G401 (cell line): ENCODE results near the gene RWDD4. TPM values are rescaled to one million over a fixed set of nuclear protein-coding genes. Genes with fewer than 3 reads are reported as not detected.
"Not testable (repeated sequence)": the region's sequence is repeated elsewhere in the genome, so short reads cannot be mapped to it uniquely, and the experiment has no call there.

Source experiments
- DNase-seq: peaks from one replicate; pipeline ENCODE4 v3.0.0-alpha.2; 2015; ENCODE audit warnings: low spot score
- in situ Hi-C: cut with HindIII; loops from 2 replicates; pipeline ENCODE4 v1.10.0; 2016; ENCODE audit warnings: low sequenced_read_pairs, mixed read lengths
- total RNA-seq: library from RNA; depleted of rRNA; stranded (reverse); fragments of >200 nt; shearing (Covaris generic); gene quantifications from 2 replicates; pipeline ENCODE4 v1.2.3, GENCODE V29; 2014

RWDD4 gene
- total RNA-seq, 1 experiment from 2014 or later = 44.5 TPM

DNA sequence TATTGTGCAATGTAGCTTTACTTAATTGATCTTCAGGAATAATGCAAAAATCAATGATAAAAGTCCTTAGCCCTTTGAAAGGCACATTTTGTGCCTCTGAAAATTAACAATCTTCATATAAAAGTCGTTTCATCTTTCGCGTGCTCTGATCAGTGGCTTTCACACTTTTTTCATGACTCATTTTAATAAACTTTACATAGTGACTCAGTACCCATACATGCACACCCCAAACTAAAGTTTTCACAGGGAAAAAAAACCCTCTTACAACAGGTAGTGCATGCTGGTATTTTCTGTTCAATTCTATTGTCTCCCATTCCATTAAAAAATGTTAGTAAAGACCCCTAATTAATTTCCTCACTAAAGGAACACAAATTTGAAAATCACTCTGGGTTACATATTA is 21.5 kb downstream of the RWDD4 start:
- in situ Hi-C loops = no loop called here
- no peak for DNase-seq

DNA sequence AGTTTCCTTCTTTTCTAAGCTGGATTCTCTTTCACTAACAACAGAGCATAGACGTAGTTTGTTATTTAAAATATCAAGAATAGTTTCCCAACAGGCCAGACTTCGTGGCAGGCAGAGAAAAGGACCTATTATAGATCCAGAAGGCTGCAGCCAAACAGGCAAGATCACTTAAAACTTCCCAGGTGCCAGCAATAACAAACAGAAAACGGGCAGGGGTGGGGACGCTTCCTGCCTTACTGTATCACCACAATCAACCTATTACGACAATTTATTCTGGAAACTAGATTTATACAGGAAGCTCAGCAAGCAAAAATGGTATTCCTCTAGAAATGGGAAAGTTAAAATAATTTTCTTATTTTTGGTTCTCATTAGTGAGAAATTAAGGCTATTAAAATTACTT is 22.1 kb downstream of the RWDD4 start:
- in situ Hi-C loops = no loop called here
- peak; percentile 50 for DNase-seq

DNA sequence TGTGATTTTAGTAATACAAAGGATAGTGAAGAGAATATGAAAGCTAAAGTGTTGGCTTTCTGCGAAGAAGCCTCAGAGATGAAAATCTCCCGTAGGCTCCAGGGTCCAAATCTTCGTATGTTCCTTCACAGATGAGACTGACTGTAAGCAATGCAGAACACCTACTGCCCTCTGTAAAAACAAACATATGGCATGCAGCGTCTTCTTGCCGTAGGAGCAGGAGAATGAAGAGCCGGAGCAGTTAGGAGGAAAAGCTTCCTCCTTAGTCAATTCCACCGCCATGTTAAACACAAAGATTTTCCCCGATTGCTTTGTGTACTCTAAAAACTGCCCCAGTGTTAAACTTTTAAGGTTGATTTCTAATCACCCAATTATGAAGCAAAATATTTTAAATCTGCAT is 22.5 kb downstream of the RWDD4 start:
- peak; percentile 73 for DNase-seq
- in situ Hi-C loops = no loop called here

DNA sequence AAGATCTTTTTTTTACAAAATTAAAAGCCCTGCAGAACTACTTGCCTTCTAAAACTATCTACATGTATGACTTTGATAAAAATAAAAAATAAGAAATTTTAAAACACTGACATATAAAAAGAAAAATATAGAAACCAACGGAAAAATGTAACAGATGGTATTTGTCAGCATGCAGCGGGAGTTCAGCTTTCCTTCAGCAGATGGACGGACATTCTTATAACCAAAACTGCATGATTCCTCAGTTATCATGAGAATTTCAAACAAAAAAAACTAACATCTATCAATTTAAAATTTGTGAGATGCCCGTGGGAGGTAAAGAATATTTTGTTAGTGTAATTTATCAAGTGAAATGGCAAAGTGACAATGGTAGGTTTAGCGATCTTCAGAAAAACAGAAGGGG is 23.2 kb downstream of the RWDD4 start:
- DNase-seq = peak; percentile 72
- in situ Hi-C loops = no loop called here

DNA sequence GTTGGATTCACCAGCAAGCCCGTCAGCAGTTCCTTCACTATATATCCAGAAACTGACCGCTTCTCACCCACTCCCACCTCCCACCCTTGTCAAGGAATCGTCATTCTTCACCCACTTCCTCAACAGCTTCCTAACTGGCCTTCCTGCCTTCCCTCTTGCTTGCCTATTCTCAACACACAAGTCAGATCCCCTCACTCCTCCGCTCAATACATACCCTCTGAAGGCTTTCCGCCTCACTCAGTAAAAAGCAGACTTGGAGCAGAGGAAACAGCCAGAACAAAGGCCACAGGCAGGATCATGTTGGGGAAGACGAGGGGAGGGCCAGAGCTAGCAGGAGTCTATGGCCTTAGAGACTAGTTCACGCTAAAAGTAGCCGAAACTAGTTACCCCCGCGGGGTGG is 23.7 kb downstream of the RWDD4 start:
- in situ Hi-C loops = no loop called here
- DNase-seq = peak; percentile 78

DNA sequence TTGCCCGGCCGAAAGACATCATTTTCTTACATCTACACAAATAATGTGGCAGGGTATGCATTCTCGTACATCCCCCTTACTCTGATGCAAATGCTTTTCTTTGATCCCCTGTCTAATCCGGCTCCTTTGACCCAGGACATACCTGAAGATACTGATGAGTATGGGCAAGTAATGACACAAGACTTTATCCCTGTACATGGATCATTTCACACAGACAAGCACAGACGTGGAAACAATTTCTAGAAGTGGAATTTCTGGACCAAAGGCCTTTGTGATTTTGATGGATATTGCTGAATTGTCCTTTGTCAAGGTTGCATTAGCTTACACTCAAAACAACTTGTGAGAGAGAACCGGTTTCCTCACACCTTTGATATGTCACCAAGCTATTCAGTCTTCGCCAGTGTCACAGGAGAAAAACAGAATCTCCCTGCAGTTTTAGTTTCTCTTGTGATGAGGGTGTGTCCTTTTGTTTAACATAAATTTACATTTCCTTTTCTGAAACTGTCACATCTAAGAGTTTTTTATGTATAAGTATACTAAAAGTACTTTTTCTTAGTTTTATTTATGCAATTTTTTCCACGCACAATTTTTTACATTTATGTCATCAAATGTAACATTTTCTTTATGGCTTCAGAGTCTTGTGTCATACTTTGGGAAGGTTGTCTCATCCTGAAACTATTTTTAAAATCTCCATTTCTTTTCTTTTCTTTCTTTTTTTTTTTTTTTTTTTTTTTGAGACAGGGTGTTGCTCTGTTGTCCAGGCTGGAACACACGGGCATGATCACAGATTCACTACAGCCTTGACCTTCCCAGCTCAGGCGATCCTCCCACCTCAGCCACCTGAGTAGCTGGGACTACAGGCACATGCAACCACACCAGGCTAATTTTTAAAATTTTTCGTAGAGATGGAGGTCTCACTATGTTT is 25.2 kb downstream of the RWDD4 start:
- in situ Hi-C loops = no loop called here
- peak; percentile 41 for DNase-seq

DNA sequence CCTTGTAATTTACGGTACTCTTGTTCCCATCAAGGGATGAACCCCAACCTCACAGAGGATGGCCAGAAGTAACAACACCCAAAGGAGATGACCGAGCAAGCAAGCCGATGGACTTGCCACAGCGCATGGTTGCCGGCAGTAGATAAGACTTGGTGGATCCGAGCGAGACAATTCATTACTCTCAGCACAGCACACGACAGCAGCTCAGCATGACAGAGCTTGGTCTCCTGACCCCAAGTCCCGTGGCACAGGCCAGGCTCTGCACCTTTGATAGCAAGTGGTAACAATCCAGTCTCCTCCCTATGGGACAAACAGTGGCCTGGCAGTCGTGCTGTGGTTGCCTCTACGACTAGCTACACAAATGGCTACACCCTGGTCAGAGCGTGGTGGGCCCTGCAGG is 26.3 kb downstream of the RWDD4 start:
- in situ Hi-C loops = no loop called here
- DNase-seq = no peak

DNA sequence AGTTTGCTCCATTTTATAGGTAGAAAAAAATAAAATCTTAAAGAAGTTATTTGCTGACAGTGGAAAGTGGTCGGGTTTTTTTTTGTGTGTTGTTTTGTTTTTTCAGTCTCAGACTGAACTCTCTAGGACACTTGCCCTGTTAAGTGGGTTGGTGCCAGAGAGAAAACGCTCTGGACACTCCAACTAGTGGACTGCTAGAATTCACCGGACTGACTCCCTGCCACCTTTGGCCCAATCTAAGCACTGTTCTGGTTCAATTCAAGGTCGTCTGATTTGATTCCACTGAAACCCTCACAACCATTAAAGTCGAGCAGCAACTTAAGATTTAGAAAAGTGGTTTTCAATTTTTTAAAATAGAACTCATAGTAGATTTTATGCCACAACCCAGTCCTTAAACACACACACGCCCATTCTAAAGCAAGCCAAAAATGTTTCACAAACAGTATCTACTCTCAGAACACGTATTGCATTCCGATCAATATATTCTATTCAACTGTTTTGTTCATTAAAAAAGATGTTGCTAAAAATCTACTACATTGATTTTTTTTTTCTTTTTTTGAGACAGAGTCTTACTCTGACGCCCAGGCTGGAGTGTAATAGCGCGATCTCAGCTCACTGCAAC is 27.3 kb downstream of the RWDD4 start:
- peak; percentile 28 for DNase-seq
- in situ Hi-C loops = no loop called here

DNA sequence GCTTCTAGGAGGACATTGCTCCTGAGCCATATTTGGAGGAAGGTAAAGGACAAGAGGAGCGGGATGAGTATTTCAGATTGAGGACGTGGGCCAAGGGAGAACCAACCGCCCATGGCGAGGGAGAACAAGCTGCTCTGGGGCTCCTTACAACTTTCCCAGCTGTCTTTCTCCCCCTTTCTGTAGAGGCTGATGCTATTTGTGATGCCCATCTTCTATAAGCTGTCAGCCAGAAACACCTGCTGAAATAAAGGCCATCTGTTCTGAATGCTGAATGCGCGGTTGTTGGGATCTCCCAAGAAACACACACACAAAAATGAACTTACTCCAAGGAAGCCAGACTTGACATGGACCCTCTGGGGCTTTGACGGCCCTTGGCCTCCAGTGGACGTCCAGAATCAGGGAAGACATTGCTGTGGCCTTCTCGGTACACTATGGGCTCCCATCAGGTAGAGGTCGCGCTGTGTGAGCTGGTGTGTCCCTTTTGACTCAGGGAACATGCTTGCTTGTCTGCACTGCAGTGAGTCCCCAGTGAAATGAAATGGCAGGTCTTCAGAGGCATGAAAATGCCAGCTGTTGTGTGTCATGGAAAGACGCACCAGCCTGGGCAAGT is 30.9 kb downstream of the RWDD4 start:
- DNase-seq = peak; percentile 24
- in situ Hi-C loops = no loop called here

DNA sequence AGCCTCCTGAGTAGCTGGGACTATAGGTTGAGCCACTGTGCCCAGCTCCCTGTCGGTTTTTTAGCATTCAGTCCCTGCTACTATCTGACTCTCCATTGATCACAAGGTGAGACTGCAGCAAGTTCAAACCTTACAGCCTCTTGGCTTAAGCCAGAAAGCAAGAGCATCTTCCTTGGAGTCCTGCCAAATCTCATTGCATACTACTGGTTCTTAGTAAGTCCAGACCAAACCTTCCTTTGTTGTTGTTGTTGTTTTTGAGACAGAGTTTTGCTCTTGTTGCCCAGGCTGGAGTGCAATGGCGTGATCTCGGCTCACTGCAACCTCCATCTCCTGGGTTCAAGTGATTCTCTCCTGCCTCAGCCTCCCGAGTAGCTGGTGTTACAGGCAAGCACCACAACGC is 31.7 kb downstream of the RWDD4 start:
- in situ Hi-C loops = not testable (repeated sequence)
- peak; percentile 42 for DNase-seq

DNA sequence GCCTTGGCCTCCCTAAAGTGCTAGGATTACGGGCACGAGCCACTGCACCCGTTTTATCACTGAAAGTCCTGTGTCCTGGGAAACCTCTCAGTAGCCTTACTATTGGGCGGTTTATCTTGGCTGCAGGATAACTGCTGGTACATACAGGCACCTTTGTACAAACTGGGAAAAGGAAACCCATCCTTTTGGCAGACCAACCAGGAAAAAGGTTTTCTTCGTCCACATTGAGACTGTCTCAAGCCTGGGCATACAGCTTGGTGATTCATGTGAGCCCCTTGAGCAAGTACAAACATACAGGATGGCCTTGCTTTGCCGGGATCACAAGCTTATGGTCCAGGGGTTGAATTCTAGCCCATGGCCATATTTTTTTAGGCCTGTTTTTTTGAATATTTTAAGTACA is 32.8 kb downstream of the RWDD4 start:
- no peak for DNase-seq
- in situ Hi-C loops = no loop called here

DNA sequence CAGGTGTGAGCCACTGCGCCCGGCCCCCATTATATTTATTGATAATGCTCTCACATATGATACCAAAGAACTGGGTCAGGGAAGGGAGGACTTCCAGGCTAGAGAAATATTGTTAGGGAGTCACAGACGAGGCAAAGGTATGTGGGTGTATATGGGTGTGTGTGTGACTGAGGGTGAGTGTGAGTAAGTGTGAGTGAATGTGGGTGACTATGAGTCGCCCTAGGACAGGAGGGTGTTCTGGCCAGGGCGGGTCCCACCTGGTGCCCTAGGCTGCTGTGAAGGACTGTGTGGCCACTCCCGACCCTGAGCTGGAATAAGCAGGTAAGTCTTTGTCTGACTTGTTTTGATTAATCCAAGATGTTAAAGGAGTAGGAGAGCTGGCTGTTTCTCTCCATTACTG is 34.4 kb downstream of the RWDD4 start:
- in situ Hi-C loops = no loop called here
- DNase-seq = no peak

DNA sequence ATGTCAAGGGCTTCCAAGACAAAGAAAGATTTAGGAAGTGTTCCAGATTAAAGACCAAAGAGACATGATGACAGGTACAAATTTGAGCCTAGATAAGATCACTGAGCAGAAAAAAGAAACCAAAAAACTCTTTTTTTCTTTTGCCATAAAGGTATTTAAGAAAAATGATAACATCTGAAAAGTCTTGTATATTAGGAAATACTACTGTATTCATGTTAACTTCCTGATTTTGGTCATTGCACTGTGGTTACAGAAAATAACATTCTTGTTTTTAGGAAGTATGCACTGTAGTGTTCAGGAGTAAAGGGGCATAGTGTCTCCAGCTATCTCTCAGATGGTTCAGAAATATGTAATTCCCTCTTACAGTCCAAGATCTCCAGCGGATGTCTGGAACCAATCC is 37.1 kb downstream of the RWDD4 start:
- no peak for DNase-seq
- in situ Hi-C loops = no loop called here

DNA sequence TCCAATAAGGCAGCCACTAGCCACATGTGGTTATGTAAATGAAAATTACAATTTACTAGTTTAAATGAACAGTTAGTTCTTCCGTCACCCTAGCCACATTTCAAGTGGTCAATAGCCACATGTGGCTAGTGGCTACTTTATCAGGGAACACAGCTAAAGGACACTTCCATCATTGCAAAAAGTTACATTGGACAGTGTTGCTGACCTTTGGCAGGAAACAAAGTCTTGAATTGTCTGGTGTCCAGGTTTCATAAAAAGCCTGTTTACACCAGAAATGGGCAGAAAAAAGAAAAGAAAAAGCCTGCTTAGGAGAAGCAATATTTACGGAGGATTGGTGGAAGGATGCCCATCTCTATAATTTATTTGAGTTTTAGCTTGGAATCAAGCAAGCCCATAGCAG is 38.6 kb downstream of the RWDD4 start:
- no peak for DNase-seq
- in situ Hi-C loops = no loop called here

DNA sequence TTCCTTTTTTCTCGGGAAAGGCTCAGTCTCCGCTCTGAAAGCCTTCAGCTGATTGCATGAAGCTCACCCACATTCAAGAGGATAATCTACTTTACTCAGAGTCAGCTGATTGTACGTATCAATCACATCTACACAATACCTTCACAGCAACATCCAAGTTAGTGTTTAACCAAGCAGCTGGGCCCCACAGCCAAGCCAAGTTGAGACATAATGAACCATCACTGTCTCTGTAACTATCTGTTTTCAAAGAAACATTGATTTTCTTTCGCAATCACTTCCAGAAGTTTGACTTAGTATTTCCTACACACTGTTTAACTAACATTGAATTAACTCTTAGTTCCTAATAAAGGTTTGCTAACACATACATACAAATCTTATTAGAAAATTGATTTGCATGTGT is 40.3 kb downstream of the RWDD4 start:
- in situ Hi-C loops = no loop called here
- DNase-seq = no peak

DNA sequence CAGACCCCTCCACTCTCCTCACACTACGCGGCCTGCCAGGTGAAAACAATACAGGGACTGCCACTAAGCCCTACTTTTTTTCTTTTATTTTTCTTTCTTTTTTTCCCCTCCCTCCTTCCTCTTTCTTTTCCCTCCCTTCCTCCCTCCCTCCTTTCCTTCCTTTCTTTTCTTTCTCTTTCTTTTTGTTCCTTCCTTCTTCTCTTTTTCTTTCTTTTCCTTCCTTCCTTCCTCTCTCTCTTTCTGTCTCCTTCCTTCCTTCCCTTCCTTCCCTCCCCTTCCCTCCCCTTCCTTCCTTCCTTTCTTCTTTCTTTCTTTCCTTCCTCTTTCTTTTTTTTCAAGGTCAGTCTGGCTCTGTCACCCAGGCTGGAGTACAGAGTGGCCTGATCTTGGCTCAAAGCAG is 41.9 kb downstream of the RWDD4 start:
- in situ Hi-C loops = no loop called here
- DNase-seq = no peak

DNA sequence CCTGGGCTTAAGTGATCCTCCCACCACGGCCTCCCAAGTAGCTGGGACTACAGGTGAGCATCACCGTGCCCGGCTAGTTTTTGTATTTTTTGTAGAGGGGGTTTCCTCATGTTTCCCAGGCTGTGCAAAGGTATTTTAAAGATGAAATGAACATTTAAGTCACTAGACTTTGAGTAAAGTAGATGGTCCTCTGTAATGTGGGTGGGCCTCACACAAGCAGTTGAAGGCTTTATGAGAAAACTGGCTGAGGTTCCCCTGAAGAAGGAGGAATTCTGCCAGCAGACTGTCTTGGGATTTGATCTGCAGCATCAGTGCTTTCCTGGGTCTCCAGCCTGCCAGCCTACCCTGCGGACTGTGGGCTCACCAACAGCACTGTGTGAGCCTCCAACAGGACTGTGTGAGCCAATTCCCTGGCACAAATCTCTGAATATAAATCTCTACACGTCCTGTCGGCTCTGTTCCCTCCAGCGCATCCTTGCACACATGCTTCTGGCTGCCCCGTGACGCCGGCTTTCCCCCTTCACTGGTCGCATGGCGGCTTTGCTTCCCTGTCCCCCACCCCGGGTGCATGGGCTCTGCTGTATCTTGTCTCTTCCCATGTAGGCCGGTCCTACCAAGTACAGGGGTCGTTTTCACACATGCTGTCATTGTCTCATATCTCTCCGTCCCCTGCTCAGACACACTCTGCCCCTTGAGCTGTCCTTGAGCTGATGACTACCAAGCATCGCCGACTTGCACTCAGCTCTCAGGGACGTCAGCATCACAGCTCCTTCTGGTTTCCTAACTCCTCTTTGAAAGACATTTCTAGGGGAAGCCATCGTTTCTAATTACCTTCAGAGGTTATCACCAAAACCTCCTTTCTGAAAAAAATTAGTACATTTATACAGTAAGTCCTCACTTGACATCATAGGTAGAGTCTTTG is 46.4 kb downstream of the RWDD4 start:
- in situ Hi-C loops = no loop called here
- DNase-seq = no peak

DNA sequence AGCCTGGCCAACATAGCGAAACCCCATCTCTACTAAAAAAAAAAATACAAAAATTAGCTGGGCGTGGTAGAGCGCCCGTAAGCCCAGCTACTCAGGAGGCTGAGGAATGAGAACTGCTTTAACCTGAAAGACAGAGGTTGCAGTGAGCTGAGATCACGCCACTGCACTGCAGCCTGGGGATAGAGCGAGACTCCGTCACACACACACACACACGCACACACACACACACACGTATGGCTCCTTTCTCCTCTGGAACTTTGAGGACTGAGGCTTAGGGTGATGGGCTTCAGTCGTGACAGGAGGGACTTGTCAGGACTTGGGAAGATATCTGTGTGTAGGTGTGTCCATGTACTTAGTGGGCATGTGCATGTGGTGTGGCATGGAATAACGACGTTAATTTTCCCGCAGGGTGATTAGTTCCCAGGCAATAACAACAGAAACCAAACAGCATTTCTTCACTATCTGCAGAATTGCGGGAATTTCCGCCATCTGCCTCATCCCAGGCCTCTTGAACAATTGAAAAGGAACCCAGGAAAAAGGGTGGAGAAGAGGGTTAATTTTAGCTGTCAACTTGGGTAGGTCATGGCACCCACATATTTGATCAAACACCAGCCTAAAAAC is 47.7 kb downstream of the RWDD4 start:
- in situ Hi-C loops = no loop called here
- no peak for DNase-seq

DNA sequence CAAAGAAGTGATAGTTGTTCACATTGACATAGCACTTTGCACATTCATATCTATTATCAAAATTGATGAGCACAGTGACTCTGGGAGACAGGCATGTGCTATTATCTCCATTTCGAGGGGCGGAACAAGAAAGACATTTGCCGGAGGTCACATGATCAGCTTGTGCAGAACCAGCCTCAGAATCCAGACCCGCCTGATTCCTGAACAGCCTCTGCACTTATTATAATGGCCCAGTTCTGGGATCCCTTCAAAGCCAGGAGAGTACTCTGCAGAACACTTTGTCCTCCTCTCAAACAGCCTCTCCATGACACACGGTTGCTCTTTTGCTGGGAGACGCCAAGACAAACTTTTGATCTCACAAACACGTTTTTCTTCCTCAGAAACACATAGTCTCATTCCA is 48.4 kb downstream of the RWDD4 start:
- no peak for DNase-seq
- in situ Hi-C loops = no loop called here
